ENCODE data around the gene IQSEC1. TPM values are rescaled to one million over a fixed set of nuclear protein-coding genes. Genes with fewer than 3 reads are reported as not detected.

Gene IQSEC1
- total RNA-seq, 2 experiments from 2014 or later, result 36.8 to 40.4 TPM

DNA sequence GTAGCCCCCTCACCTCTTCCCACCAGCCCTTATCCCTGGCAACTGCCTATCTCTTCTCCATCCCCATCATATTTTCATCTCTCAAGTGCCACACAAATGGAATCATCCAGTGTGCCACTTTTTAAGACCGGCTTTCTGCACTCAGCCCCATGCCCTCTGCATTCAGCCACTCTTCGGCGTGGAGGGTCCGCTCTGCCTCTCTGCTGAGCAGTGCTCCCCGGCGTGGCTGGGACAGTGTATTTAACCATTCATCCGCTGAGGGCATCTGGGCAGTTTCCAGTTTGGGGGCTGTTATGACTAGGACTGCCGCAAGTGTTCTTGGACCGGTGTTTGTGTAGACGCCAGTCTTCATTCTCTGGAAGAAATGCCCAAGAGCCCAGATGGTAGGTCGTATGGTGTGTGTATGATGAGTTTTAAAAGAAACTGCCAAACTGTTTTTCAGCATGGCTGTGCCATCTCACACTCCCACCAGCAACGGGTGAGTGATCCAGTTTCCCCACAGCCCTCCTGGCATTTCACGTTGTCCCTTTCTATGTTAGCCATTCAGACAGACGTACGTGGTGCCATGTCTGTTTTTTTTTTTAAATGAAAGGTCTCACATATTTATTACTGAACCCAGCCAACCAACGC, 20.9 kb downstream of the IQSEC1 start:
- H3K9me3 Mint-ChIP-seq (ENCODE audit: low read depth), result no peaks in the 10 kb centered on the region
- H3K4me3 Mint-ChIP-seq, result no peak overlapping the region
- ChIA-PET POLR2A (no interaction called here), CTCF (interaction anchor here (0.5 kb wide), 1 partner anchor 721 kb away, joined by 3 read pairs; no protein-coding TSS in a partner anchor)
- intact Hi-C loops (cut with DNase I, micrococcal nuclease), result no loop called here
- no peak for DNase-seq
- ATAC-seq, result no peak
- no peaks in the 10 kb centered on the region for H3K36me3 Mint-ChIP-seq (ENCODE audit: low read depth)
- no peaks in the 10 kb centered on the region for H3K4me1 Mint-ChIP-seq
- H3K27me3 Mint-ChIP-seq, result no peaks in the 10 kb centered on the region
- no peak overlapping the region for H3K27ac Mint-ChIP-seq

GRCh38 chr3:13051581-13051980, 21.6 kb downstream of the IQSEC1 start:
- intact Hi-C loops (cut with DNase I, micrococcal nuclease), result no loop called here
- Mint-ChIP-seq H3K9me3 (ENCODE audit: low read depth) (no peaks in the 10 kb centered on the region), H3K27ac (no peak overlapping the region), H3K36me3 (ENCODE audit: low read depth) (no peaks in the 10 kb centered on the region), H3K27me3 (no peaks in the 10 kb centered on the region), H3K4me1 (peaks cover 2% of the 10 kb centered on the region), H3K4me3 (no peak overlapping the region)
- ChIA-PET CTCF (interaction anchor here (1.2 kb wide), 1 partner anchor 12 kb away, joined by 3 read pairs; no protein-coding TSS in a partner anchor), POLR2A (no interaction called here)
- no peak for ATAC-seq
- DNase-seq, result no peak

- H3K27ac Mint-ChIP-seq, result no peak overlapping the region
- H3K9me3 Mint-ChIP-seq (ENCODE audit: low read depth), result no peaks in the 10 kb centered on the region
- intact Hi-C loops (cut with DNase I, micrococcal nuclease), result no loop called here
- ATAC-seq (no peak), DNase-seq (no peak)
- H3K4me1 Mint-ChIP-seq, result peaks cover 7% of the 10 kb centered on the region
- CTCF ChIA-PET, result interaction anchor here (1.2 kb wide), 1 partner anchor 11 kb away, joined by 3 read pairs; no protein-coding TSS in a partner anchor
- POLR2A ChIA-PET, result interaction anchor here (0.6 kb wide), 1 partner anchor 226 kb away, joined by 4 read pairs; no protein-coding TSS in a partner anchor
- no peak overlapping the region for H3K4me3 Mint-ChIP-seq
- H3K36me3 Mint-ChIP-seq (ENCODE audit: low read depth), result no peaks in the 10 kb centered on the region
- H3K27me3 Mint-ChIP-seq, result no peaks in the 10 kb centered on the region
These were observed 22.2 kb downstream of the IQSEC1 start for GRCh38 chr3:13051066-13051465.

- peaks cover 12% of the 10 kb centered on the region for H3K4me1 Mint-ChIP-seq
- no peaks in the 10 kb centered on the region for H3K36me3 Mint-ChIP-seq (ENCODE audit: low read depth)
- CTCF ChIA-PET, result interaction anchor here (1.2 kb wide), 1 partner anchor 11 kb away, joined by 3 read pairs; no protein-coding TSS in a partner anchor
- POLR2A ChIA-PET, result interaction anchor here (0.6 kb wide), 1 partner anchor 227 kb away, joined by 4 read pairs; no protein-coding TSS in a partner anchor
- no peaks in the 10 kb centered on the region for H3K27me3 Mint-ChIP-seq
- H3K4me3 Mint-ChIP-seq, result no peak overlapping the region
- DNase-seq (no peak), ATAC-seq (no peak)
- intact Hi-C loops (cut with DNase I, micrococcal nuclease), result no loop called here
- no peak overlapping the region for H3K27ac Mint-ChIP-seq
- H3K9me3 Mint-ChIP-seq (ENCODE audit: low read depth), result no peaks in the 10 kb centered on the region
These were observed 22.8 kb downstream of the IQSEC1 start for GRCh38 chr3:13050446-13050845.

GRCh38 chr3:13049400-13049799, 23.8 kb downstream of the IQSEC1 start:
- POLR2A ChIA-PET, result no interaction called here
- intact Hi-C loops (cut with DNase I, micrococcal nuclease), result no loop called here
- DNase-seq (no peak), ATAC-seq (no peak)
- Mint-ChIP-seq H3K4me3 (no peak overlapping the region), H3K36me3 (ENCODE audit: low read depth) (no peaks in the 10 kb centered on the region), H3K9me3 (ENCODE audit: low read depth) (no peaks in the 10 kb centered on the region), H3K27me3 (no peaks in the 10 kb centered on the region), H3K4me1 (peaks cover 12% of the 10 kb centered on the region), H3K27ac (no peak overlapping the region)
- CTCF ChIA-PET, result no interaction called here

- no peak overlapping the region for H3K4me3 Mint-ChIP-seq
- intact Hi-C loops (cut with DNase I, micrococcal nuclease), result no loop called here
- ChIA-PET CTCF (interaction anchor here (1.4 kb wide), 1 partner anchor 18 kb away, joined by 6 read pairs; no protein-coding TSS in a partner anchor), POLR2A (no interaction called here)
- H3K27me3 Mint-ChIP-seq, result no peaks in the 10 kb centered on the region
- H3K9me3 Mint-ChIP-seq (ENCODE audit: low read depth), result no peaks in the 10 kb centered on the region
- peaks cover 12% of the 10 kb centered on the region for H3K4me1 Mint-ChIP-seq
- H3K27ac Mint-ChIP-seq, result no peak overlapping the region
- DNase-seq, result no peak
- ATAC-seq, result no peak
- H3K36me3 Mint-ChIP-seq (ENCODE audit: low read depth), result no peaks in the 10 kb centered on the region
These were observed 25.7 kb downstream of the IQSEC1 start for GRCh38 chr3:13047296-13048165.

DNA sequence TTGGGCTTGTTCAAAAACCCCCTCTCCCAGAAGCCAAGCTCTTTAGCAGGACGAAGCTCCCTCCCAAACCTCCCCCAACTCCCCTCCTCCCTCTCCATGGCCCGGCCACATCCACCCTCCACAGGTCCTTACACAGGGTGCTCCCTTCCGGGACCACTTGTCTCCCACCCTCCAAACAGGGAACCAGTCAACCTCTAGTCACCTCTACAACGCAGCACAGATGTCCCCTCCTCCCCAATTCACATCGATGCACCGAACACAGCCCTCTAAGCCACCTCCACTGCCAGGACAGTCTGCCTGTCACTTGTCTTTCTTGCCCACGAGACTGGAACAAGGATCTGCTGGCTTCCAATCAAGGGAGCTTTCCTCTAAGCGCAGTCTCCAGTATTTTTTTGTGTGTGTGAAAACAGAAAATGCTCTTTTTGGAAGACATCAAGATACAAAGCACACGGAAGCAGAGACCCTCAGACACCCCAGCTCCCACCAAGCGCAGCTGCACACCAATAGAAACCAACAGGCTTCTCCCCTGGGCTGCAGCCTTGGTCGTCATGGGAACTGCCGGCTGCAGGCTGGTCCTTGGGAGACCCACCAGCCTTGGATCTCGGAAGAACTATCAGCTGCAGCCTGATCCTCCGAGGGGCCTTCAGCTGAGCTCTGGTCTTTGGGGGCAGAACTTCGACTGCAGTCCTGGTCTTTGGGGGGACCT, 26.5 kb downstream of the IQSEC1 start:
- Mint-ChIP-seq H3K4me3 (no peak overlapping the region), H3K27ac (no peak overlapping the region), H3K9me3 (ENCODE audit: low read depth) (no peaks in the 10 kb centered on the region), H3K36me3 (ENCODE audit: low read depth) (no peaks in the 10 kb centered on the region), H3K4me1 (peaks cover 12% of the 10 kb centered on the region), H3K27me3 (no peaks in the 10 kb centered on the region)
- no peak for DNase-seq
- POLR2A ChIA-PET, result no interaction called here
- CTCF ChIA-PET, result interaction anchor here (1.4 kb wide), 1 partner anchor 18 kb away, joined by 6 read pairs; no protein-coding TSS in a partner anchor
- intact Hi-C loops (cut with DNase I, micrococcal nuclease), result no loop called here
- no peak for ATAC-seq

DNA sequence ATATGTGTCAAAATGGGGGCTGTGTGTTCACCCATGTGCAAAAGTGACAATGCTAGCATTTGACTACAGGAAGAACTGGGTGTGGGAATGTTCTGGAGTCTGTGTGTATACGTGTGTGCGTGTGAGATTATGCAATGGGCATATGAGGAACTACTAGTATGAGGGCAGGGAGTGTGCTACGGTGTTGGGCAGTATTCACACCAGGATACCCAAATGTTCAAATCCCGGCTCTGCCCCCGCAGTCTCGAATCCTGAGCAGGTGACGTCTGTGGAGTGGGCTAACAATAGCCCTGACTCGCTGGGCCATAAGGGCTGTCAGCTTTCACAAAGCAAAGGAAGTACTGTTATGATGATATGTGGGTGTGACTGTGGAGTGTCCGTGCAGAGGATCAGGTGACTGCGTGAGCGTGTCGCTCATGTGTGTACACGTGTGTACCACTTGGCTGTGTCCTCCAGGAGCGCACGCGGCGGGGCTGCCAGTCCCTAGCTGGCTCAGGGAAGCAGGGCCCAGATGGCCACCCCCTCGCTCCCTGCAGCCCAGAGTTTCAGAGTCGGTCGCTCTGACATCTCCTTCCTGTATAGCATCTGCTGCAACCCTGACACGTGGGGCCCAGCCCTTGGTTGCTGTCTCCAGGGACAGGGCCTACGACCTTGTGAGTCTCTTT, 27.2 kb downstream of the IQSEC1 start:
- intact Hi-C loops (cut with DNase I, micrococcal nuclease), result no loop called here
- CTCF ChIA-PET, result interaction anchor here (1.4 kb wide), 1 partner anchor 19 kb away, joined by 6 read pairs; no protein-coding TSS in a partner anchor
- Mint-ChIP-seq H3K27me3 (no peaks in the 10 kb centered on the region), H3K36me3 (ENCODE audit: low read depth) (no peaks in the 10 kb centered on the region), H3K9me3 (ENCODE audit: low read depth) (no peaks in the 10 kb centered on the region), H3K4me1 (peaks cover 12% of the 10 kb centered on the region), H3K4me3 (no peak overlapping the region), H3K27ac (no peak overlapping the region)
- POLR2A ChIA-PET, result no interaction called here
- DNase-seq (peak; percentile 49), ATAC-seq (peak; percentile 80)

DNA sequence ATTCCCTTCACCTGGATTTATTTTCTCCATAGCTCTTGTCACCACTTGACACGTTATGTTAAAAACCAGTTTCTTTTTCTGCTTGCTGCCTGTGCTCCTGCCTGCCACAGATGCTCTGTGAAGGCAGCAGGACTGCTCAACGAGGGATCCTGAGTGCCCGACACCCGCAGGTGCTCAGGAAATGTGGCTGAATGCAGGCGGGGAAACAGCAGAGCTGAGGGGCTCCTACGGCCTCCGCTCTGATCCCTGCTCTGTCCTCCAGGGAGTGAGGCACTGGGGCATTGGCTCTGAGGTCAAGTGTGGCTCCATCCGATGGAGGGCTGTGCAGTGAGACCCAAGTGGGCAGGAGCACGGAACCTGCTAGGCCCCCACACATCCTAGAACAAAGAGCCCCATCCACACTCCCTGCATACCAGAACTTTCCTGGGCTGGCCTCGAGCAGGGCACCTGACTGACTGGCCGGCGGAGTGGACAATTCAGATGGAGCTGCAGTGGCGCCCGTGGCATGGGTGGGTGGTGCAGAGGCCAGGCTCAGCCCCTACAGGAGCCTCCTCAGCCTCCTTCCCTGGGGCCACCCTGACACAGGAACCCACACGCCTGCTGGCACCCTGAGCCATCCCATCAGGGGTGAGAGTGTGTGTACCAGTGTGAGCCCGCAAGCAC, 27.9 kb downstream of the IQSEC1 start:
- Mint-ChIP-seq H3K27ac (no peak overlapping the region), H3K27me3 (no peaks in the 10 kb centered on the region), H3K9me3 (ENCODE audit: low read depth) (no peaks in the 10 kb centered on the region), H3K4me1 (peaks cover 18% of the 10 kb centered on the region), H3K4me3 (no peak overlapping the region), H3K36me3 (ENCODE audit: low read depth) (no peaks in the 10 kb centered on the region)
- CTCF ChIA-PET, result no interaction called here
- DNase-seq (no peak), ATAC-seq (no peak)
- intact Hi-C loops (cut with DNase I, micrococcal nuclease), result no loop called here
- POLR2A ChIA-PET, result no interaction called here

DNA sequence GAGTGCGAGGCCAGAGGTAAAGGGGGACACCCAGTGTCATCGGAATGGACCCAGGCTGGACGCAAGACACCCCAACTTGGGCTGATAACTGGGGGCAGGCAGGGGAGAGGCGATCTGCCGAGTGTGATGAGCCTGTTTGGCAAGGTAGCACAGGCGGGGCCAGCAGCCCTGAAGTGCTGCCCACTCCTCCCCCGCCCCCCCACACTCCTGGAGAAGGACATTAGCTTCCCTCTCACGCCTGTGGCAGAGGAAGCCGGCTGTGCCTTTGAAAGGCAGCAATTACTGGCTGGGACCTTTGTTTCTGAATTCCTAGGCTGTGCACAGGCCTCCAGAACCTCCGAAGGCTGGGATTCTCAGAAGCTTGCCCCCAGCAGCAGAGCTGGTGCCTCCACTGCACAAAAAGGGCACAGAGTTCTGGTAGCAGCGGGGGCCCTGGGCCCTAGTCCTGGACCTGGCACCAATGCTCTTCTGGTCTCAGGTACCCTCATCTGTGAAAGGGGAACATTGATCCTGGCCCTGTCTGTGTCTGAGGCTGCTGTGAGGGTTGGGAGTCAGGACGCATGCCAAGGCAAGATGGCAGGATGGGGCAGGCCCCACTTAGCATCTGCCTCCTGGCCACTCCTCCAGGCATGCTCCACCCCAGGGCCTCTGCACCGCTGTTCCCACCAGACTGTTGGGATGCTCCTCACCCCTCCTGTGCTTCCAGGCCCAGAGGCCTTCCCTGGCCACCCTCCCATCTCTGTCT, 28.6 kb downstream of the IQSEC1 start:
- ChIA-PET POLR2A (no interaction called here), CTCF (no interaction called here)
- peaks cover 23% of the 10 kb centered on the region for H3K4me1 Mint-ChIP-seq
- no peaks in the 10 kb centered on the region for H3K36me3 Mint-ChIP-seq (ENCODE audit: low read depth)
- intact Hi-C loops (cut with DNase I, micrococcal nuclease), result no loop called here
- H3K4me3 Mint-ChIP-seq, result no peak overlapping the region
- no peaks in the 10 kb centered on the region for H3K9me3 Mint-ChIP-seq (ENCODE audit: low read depth)
- H3K27ac Mint-ChIP-seq, result no peak overlapping the region
- no peaks in the 10 kb centered on the region for H3K27me3 Mint-ChIP-seq
- DNase-seq, result no peak
- no peak for ATAC-seq

All from activated CD4-positive, alpha-beta T cell treated with anti-CD3 and anti-CD28 coated beads for 36 hours (primary cell).